K562 treated with DMSO at 1 percent for 4 hours (cell line): Measurements from ENCODE around the gene SHC4. TPM values are rescaled to one million over a fixed set of nuclear protein-coding genes. Genes with fewer than 3 reads are reported as not detected.

Source experiments
- total RNA-seq: library from RNA; unstranded; fragments of 300-600 nt; gene quantifications from 2 replicates; pipeline ENCODE4 v1.2.3, GENCODE V29; 2022; ENCODE audit not compliant: insufficient read depth

SHC4 gene
- 1.3 TPM in 1 of 2 replicates, not detected in the other for total RNA-seq

GRCh38 chr15:48963524-48964113 is at the start of gene SHC4:
Gene SHC4, minus strand, starts transcription at chr15:48963919. Its CDS starts 904 bp downstream, at chr15:48963015.

DNA sequence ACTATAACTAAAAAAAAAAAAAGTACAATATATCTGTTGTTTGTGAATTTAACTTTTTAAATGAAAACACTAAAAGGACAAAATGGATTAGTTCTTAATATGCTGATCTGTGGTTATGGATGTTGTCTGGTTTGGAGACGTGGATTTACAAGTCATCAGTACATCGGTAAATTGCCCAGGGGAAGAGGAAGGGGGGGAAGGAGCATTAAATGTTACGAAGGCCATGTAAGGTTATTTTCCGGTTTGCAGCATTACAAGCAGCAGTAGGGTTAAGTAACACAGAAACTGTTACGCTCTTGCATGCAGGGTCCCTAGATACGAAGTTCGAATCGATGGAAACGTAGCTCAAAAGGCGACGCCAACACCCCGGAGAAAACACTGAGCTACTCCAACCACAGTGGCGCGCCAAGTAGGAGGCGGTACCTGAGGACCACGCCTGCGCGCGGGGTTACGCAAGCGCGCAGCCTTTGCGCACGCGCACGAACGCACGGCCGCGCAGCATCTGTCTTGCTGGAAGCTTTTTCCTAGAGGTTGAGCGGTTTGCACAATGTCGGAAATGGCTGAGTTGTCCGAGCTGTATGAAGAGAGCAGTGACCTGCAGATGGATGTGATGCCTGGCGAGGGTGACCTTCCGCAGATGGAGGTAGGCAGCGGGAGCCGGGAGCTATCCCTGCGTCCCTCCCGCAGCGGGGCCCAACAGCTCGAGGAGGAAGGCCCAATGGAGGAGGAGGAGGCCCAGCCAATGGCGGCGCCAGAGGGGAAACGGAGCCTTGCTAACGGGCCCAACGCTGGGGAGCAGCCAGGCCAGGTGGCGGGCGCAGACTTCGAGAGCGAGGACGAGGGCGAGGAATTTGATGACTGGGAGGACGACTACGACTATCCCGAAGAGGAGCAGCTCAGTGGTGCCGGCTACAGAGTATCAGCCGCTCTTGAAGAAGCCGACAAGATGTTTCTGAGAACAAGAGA is 85.8 kb downstream of the SHC4 start, which contains the start of gene EID1:
EID1 (plus strand) TSS at position 505 of the 966 bp plus-strand sequence; CDS start at position 548, 43 bp downstream.

DNA sequence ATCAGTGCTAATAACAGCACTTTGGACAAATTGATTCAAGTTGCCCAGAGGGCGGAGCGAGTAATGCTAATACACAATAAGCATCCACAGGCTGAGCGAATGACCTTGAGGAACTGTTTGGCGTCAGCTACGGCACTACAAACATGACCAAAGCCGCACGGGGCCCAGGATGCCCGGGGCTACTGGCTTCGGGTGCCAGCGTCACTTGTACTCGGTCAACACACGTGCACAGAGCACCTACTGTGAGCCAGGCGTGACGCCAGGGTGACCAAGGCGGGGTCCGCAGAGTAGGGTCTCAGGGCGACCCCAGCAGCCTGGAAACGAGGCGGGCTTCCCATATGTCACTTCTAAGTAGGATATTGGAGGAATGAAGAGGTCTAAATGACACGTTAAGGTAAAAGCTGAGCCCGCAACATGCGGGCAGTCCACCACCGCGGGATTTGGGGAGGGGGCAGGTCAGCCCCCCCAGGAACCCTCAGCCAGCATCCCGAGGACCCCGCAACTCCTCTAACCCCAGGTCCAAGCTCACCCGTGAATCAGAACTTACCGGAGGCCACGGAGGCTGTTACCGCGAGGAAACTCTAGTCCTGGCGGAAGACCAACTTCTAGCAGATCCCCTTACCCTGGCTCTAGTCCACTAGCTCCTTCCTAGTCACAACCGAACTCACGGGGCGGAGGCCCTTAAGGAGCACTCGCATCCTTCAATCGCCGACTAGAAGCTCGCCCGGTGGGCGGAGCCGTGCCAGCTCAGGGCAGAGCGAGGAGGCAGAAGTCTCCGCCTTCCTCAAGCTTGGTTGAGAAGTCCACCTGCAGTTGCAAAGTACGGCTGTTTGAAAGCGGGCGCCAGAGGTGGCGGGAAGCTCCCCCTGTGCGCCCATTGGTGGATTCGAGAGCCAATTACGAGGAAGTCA is 153.1 kb downstream of the SHC4 start, which contains the start of gene CEP152:
CEP152 (minus strand) TSS at position 656 of the 911 bp plus-strand sequence. CDS start 5,420 bp downstream, outside the sequence.

Other genes starting within 250 kb of the SHC4 start
- 10.1 and 25.1 TPM in 2 replicates for gene CEP152, start 152.8 kb downstream of the SHC4 start, total RNA-seq
- 66.5 and 68.8 TPM in 2 replicates for gene EID1, start 85.8 kb downstream of the SHC4 start, total RNA-seq
- gene SECISBP2L, start 82.5 kb upstream of the SHC4 start, total RNA-seq = 6.3 and 6.6 TPM in 2 replicates
- gene COPS2, start 191.7 kb upstream of the SHC4 start, total RNA-seq = 40.2 and 52.4 TPM in 2 replicates
- 22.4 and 22.8 TPM in 2 replicates for gene GALK2, start 206.3 kb upstream of the SHC4 start, total RNA-seq